GM12874 (cell line): Measurements from ENCODE around the gene WNT2B.

Experiments used
- TF ChIP-seq, protein P1 (sequence below): IDR thresholded peaks from 2 replicates; pipeline ENCODE4 v1.5.1; 2011; ENCODE audit warnings: low read depth, mild to moderate bottlenecking, control low read depth, low read length, moderate library complexity; ENCODE audit not compliant: insufficient read depth

Gene WNT2B

DNA sequence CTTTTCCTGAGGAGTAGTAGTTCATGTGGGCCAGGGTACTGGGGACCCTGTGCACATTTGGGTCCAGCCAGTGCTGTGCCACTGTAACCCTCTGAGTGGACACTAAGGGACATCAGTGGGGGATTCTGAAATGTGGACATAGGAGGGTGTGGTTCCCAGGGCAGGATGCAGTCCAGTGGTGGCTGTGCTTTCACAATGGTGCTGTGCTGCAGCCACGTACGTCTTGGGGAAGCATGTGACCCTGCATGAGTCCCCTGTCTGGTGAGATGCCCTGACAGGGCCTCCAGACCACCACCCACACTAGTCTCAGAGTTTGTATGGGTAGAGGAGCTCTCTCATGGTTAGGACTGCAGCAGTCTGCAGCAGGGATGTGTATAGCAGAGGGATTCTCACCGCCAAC is 37.8 kb upstream of the WNT2B start:
- TF ChIP-seq, protein P1, sequence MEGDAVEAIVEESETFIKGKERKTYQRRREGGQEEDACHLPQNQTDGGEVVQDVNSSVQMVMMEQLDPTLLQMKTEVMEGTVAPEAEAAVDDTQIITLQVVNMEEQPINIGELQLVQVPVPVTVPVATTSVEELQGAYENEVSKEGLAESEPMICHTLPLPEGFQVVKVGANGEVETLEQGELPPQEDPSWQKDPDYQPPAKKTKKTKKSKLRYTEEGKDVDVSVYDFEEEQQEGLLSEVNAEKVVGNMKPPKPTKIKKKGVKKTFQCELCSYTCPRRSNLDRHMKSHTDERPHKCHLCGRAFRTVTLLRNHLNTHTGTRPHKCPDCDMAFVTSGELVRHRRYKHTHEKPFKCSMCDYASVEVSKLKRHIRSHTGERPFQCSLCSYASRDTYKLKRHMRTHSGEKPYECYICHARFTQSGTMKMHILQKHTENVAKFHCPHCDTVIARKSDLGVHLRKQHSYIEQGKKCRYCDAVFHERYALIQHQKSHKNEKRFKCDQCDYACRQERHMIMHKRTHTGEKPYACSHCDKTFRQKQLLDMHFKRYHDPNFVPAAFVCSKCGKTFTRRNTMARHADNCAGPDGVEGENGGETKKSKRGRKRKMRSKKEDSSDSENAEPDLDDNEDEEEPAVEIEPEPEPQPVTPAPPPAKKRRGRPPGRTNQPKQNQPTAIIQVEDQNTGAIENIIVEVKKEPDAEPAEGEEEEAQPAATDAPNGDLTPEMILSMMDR = no peak

DNA sequence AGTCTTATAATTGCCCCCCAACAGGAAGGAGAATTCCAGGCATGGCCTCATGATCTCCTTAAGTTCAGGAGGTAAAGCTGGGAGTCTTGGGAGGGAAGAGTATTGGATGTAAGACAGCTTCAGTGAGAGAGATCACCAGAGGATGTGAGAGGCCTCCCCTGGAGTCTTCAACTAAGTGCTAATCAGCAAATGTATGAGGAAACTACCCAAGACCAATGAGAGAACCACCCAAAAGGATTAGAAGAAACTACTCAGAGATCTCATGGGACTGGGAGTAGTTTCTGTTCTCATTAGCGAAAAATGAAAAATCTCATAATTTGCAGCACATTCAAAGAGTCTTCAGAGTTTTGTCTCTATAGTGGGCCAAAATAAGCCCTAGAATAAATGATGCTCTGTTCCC is 36.6 kb upstream of the WNT2B start:
- TF ChIP-seq, protein P1 = no peak

DNA sequence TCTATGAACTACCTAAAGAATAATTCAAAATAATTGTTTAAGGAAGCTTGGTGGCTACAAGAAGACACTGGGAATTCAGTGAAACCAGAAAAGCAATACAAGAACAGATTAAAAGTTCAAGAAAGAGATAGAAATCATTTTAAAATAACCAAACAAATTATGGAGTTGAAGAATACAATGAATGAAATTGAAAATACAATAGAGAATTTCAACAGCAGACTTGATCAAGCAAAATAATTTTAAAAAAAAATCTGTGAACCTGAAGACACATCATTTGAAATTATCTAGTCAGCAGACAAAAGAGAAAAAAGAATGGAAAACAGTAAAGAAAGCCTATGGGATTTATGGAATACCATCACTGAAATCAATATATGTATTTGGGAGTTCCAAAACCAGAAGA is 31.2 kb upstream of the WNT2B start:
- TF ChIP-seq, protein P1 = no peak

DNA sequence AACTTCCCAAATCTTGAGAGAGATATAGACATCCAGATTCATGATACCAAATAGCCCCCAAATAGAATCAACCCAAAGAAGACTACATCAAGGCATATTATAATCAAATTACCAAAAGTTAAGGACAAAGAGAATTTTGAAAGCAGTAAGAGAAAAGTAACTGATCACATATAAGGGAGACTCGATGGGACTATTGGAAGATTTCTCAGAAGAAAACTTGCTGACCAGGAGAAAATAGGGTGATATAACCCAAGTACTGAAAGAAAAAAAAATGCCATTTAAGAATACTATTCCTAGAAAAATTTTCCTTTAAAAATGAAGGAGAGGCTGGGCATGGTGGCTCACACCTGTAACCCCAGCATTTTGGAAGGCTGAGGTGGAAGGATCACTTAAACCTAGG is 30.5 kb upstream of the WNT2B start:
- TF ChIP-seq, protein P1 = no peak

DNA sequence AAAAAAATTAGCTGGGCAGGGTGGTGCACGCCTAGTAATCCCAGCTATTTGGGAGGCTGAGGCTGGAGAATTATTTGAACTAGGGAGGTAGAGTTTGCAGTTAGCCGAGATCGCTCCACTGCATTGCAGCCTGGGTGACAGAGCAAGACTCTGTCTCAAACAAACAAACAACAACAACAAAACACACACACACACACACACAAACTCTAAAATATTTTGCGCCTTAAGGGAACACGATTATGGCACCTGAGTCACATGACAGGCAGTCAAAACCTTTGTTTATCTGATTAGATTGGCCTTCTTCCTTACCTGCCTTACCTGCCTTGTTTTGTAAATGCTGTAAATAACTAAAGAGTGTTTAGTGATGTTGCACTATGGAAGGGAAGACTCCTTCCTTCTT is 20.6 kb upstream of the WNT2B start:
- TF ChIP-seq, protein P1 = no peak

DNA sequence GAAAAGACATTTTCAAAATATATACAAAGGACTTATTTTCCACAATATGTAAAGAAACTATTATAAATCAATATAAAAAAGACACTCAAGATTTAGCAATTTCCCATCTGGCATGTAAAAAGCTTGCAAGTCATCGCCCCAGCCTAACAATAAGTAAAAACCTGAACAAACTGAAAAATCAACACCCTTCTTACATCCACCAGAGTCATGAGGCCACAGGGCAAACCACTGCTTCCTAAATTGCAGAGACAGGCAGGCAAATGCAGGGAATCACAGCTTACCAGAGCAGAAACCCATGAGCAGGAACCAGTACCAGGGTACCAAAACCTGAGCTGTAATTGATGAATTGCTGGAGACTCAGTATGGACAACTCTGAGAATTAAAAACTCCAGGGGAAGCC is 16.7 kb upstream of the WNT2B start:
- TF ChIP-seq, protein P1 = no peak

DNA sequence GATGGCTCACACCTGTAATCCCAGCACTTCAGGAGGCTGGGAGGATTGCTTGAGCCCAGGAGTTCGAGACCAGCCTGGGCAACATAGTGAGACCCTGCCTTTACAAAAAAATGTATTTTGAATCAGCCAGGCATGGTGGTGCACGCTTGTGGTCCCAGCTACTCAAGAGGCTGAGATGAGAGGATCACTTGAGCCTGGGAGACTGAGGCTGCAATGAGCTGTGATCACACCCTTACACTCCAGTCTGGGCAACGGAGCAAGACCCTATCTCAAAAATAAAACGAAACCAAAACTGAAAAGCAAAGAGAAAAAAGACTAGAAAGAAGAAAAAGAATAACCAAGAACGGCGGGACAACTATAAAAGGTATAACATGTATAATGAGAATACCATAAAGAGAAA is 15.4 kb upstream of the WNT2B start:
- TF ChIP-seq, protein P1 = no peak

DNA sequence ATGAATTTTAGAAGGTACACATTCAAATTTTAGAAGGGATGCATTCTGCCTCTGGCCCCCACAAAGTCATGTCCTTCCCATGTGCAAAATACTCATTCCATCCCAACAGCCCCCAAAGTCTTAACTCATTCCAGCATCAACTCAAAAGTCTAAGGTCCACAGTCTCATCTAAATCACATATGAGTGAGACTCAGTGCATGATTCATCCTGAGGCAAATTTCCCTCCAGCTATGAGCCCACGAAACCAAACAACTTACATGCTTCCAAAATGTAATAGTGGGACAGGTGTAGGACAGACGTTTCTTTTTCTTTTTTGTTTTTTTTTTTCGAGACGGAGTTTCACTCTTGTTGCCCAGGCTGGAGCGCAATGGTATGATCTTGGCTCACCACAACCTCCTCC is 12.5 kb upstream of the WNT2B start:
- TF ChIP-seq, protein P1 = no peak
